ENCODE data around the gene RPS18. TPM values are rescaled to one million over a fixed set of nuclear protein-coding genes. Genes with fewer than 3 reads are reported as not detected.

RPS18 gene
- total and polyA plus RNA-seq, 2 of the 13 experiments (the other 11 are each of a cell fraction or from before 2014, with no cell fraction given), result 3,896 to 5,806 TPM

- no peak for TF ChIP-seq HNRNPH1 (optimal IDR thresholded peaks at IDR 0.05; ENCODE audit: low read depth, low read length)
- no peak for TF ChIP-seq THYN1 (CRISPR knock-in tag; IDR thresholded peaks at IDR 0.05; ENCODE audit: borderline replicate concordance, low read depth)
- TF ChIP-seq MXI1 (IDR thresholded peaks at IDR 0.05; ENCODE audit: borderline replicate concordance, low read depth, low read length), result peak; percentile 66; the same call in 1 of the 3 replicates
- no peak for TF ChIP-seq FOXM1 (CRISPR knock-in tag; IDR thresholded peaks at IDR 0.05)
- no peak; the same call in 1 of the 2 replicates for TF ChIP-seq ZSCAN25 (CRISPR knock-in tag; IDR thresholded peaks at IDR 0.05)
- TF ChIP-seq SMAD3 (CRISPR knock-in tag; IDR thresholded peaks at IDR 0.05), result peak; percentile 85; the same call in 1 of the 2 replicates
- peak; percentile 93 for TF ChIP-seq ZNF317 (CRISPR knock-in tag; IDR thresholded peaks at IDR 0.05)
- no peak for TF ChIP-seq ZNF773 (CRISPR knock-in tag; IDR thresholded peaks at IDR 0.05; ENCODE audit: borderline replicate concordance)
- TF ChIP-seq ZNF326 (CRISPR knock-in tag; IDR thresholded peaks at IDR 0.05; ENCODE audit: borderline replicate concordance), result no peak
- TF ChIP-seq HOXA9 (CRISPR knock-in tag; IDR thresholded peaks at IDR 0.05; ENCODE audit: borderline replicate concordance), result peak; percentile 68; the same call in 1 of the 2 replicates
- TF ChIP-seq MTA3 (CRISPR knock-in tag; IDR thresholded peaks at IDR 0.05), result no peak
- TF ChIP-seq SIN3B (IDR thresholded peaks at IDR 0.05; ENCODE audit: low read length), result no peak; the same call in none of the 2 replicates
- TF ChIP-seq ZNF510 (CRISPR knock-in tag; IDR thresholded peaks at IDR 0.05; ENCODE audit: low read depth), result peak; percentile 94; the same call in 1 of the 2 replicates
- TF ChIP-seq KAT7 (CRISPR knock-in tag; IDR thresholded peaks at IDR 0.05; ENCODE audit: borderline replicate concordance), result peak; percentile 99
- peak; percentile 95 for TF ChIP-seq ZNF792 (CRISPR knock-in tag; IDR thresholded peaks at IDR 0.05)
- peak in 1 of 2 experiments; percentile 27; a peak in 1 of 4 replicates for TF ChIP-seq EP300 (IDR thresholded peaks at IDR 0.05; ENCODE audit: low read depth in 2 of 2, low read length in 2 of 2)
- 0 out of 2 replicates have a peak, but pooled peaks have one; percentile 37 for TF ChIP-seq EP300 (CRISPR knock-in tag; IDR thresholded peaks at IDR 0.05; ENCODE audit: borderline replicate concordance)
- TF ChIP-seq ZNF605 (CRISPR knock-in tag; IDR thresholded peaks at IDR 0.05), result peak; percentile 95
- peak; percentile 33; the same call in 1 of the 2 replicates for TF ChIP-seq RCOR2 (CRISPR knock-in tag; IDR thresholded peaks at IDR 0.05)
- peak; percentile 73 for TF ChIP-seq ZFY (CRISPR knock-in tag; IDR thresholded peaks at IDR 0.05)
- TF ChIP-seq ZNF205 (CRISPR knock-in tag; IDR thresholded peaks at IDR 0.05), result peak; percentile 79; the same call in 1 of the 2 replicates
- peak; percentile 64 for TF ChIP-seq ZEB1 (IDR thresholded peaks at IDR 0.05; ENCODE audit: insufficient replicate concordance, low read depth)
- TF ChIP-seq DMTF1 (CRISPR knock-in tag; IDR thresholded peaks at IDR 0.05), result peak; percentile 41; the same call in 1 of the 2 replicates
- peak; percentile 79 for TF ChIP-seq SRF (IDR thresholded peaks at IDR 0.05; ENCODE audit: low read depth, low read length)
- TF ChIP-seq ZNF34 (CRISPR knock-in tag; IDR thresholded peaks at IDR 0.05; ENCODE audit: borderline replicate concordance), result peak; percentile 84; the same call in 1 of the 2 replicates
- TF ChIP-seq, protein P1, sequence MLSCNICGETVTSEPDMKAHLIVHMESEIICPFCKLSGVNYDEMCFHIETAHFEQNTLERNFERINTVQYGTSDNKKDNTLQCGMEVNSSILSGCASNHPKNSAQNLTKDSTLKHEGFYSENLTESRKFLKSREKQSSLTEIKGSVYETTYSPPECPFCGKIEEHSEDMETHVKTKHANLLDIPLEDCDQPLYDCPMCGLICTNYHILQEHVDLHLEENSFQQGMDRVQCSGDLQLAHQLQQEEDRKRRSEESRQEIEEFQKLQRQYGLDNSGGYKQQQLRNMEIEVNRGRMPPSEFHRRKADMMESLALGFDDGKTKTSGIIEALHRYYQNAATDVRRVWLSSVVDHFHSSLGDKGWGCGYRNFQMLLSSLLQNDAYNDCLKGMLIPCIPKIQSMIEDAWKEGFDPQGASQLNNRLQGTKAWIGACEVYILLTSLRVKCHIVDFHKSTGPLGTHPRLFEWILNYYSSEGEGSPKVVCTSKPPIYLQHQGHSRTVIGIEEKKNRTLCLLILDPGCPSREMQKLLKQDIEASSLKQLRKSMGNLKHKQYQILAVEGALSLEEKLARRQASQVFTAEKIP (CRISPR knock-in tag; IDR thresholded peaks at IDR 0.05; ENCODE audit: borderline replicate concordance), result no peak
- TF ChIP-seq NR2F6 (IDR thresholded peaks at IDR 0.05), result no peak
- peak; percentile 35; the same call in 1 of the 2 replicates for TF ChIP-seq NR2F6 (CRISPR knock-in tag; IDR thresholded peaks at IDR 0.05)
These were observed 27.5 kb downstream of the RPS18 start (continued) for GRCh38 chr6:33299237-33299944.

All from HepG2 (cell line).